Loucy (cell line): ENCODE data around the gene SCYGR5.

Experiments
- H2AFZ ChIP-seq: fragments of 200-600 bp; sonication (generic); 2 replicates; pipeline ENCODE4 v1.6.0; 2016; ENCODE audit warnings: antibody characterized with exemption, mild to moderate bottlenecking, low read length, moderate library complexity
- H3F3A ChIP-seq: fragments of 200-600 bp; 2 replicates; pipeline ENCODE4 v1.6.0; 2016; ENCODE audit warnings: antibody characterized with exemption, low read depth, mild to moderate bottlenecking
- H3K27me3 ChIP-seq: fragments of 200-600 bp; sonication (generic); 2 replicates; pipeline ENCODE4 v1.6.1; 2014; ENCODE audit warnings: low read length, mild to moderate bottlenecking; ENCODE audit not compliant: insufficient read depth, poor library complexity, severe bottlenecking
- H3K36me3 ChIP-seq: fragments of 200-600 bp; sonication (generic); 2 replicates; pipeline ENCODE4 v1.6.1; 2016; ENCODE audit warnings: low read length; ENCODE audit not compliant: insufficient read depth
- H3K4me1 ChIP-seq: fragments of 200-600 bp; sonication (generic); 2 replicates; pipeline ENCODE4 v1.5.1; 2014; ENCODE audit warnings: low read length, mild to moderate bottlenecking; ENCODE audit not compliant: insufficient read depth, poor library complexity, severe bottlenecking
- H3K4me2 ChIP-seq: fragments of 200-600 bp; sonication (generic); 2 replicates; pipeline ENCODE4 v1.6.0; 2014; ENCODE audit warnings: antibody characterized with exemption, low read length, low read depth, mild to moderate bottlenecking; ENCODE audit not compliant: poor library complexity, severe bottlenecking
- H3K4me3 ChIP-seq: fragments of 200-600 bp; sonication (generic); 2 replicates; pipeline ENCODE4 v1.5.1; 2014; ENCODE audit warnings: low read length, mild to moderate bottlenecking, mixed read lengths; ENCODE audit not compliant: poor library complexity, severe bottlenecking
- H3K79me2 ChIP-seq: fragments of 200-600 bp; sonication (generic); 2 replicates; pipeline ENCODE4 v1.6.1; 2014; ENCODE audit warnings: low read length; ENCODE audit not compliant: insufficient read depth
- H3K9ac ChIP-seq: fragments of 200-600 bp; sonication (generic); 2 replicates; pipeline ENCODE4 v1.6.0; 2014; ENCODE audit warnings: mild to moderate bottlenecking, low read depth, low read length, moderate library complexity; ENCODE audit not compliant: poor library complexity, severe bottlenecking
- H3K9me2 ChIP-seq: fragments of 200-600 bp; sonication (generic); replicated peaks from 2 replicates; pipeline ENCODE4 v1.6.1; 2016; ENCODE audit warnings: low read depth, low read length, mixed read lengths
- H3K9me3 ChIP-seq: fragments of 200-600 bp; sonication (generic); 2 replicates; pipeline ENCODE4 v1.6.1; 2014; ENCODE audit warnings: mild to moderate bottlenecking, antibody characterized with exemption, low read length, low read depth; ENCODE audit not compliant: insufficient read depth
- H4K20me1 ChIP-seq: fragments of 200-600 bp; sonication (generic); 2 replicates; pipeline ENCODE4 v1.6.0; 2014; ENCODE audit warnings: antibody characterized with exemption, low read length, mild to moderate bottlenecking; ENCODE audit not compliant: insufficient read depth, poor library complexity, severe bottlenecking
- CTCF ChIP-seq: fragments of 200-600 bp; sonication (generic); conservative IDR thresholded peaks from 2 replicates; pipeline ENCODE4 v1.5.1; 2014; ENCODE audit warnings: mild to moderate bottlenecking, antibody characterized with exemption, low read length
- EZH2phosphoT487 ChIP-seq: fragments of 200-600 bp; IDR thresholded peaks from 2 replicates; pipeline ENCODE4 v1.6.1; 2018; ENCODE audit warnings: antibody characterized with exemption, mild to moderate bottlenecking, moderate library complexity, borderline replicate concordance

Gene SCYGR5

GRCh38 chr2:227716501-227716900 lies 49.9 kb downstream of the SCYGR5 start:
- H3K4me1 ChIP-seq: no peaks in the 10 kb centered on the region
- H2AFZ ChIP-seq: no peak overlapping the region
- no peak overlapping the region for H3K9ac ChIP-seq
- H3K4me3 ChIP-seq: no peak overlapping the region
- H3K79me2 ChIP-seq: no peaks in the 10 kb centered on the region
- H3K4me2 ChIP-seq: no peak overlapping the region
- no peaks in the 10 kb centered on the region for H3K9me3 ChIP-seq
- H3F3A ChIP-seq: no peaks in the 10 kb centered on the region
- no peaks in the 10 kb centered on the region for H3K27me3 ChIP-seq
- TF ChIP-seq CTCF: no peak
- TF ChIP-seq EZH2phosphoT487: no peak
- H3K36me3 ChIP-seq: no peaks in the 10 kb centered on the region
- H4K20me1 ChIP-seq: no peaks in the 10 kb centered on the region
- no peaks in the 10 kb centered on the region for H3K9me2 ChIP-seq
